ENCODE data around the gene LRRC73.

- TF ChIP-seq POLR2A (IDR thresholded peaks at IDR 0.05; ENCODE audit: low read depth, low read length) (no peak), POLR2AphosphoS5 (IDR thresholded peaks at IDR 0.05; ENCODE audit: low read depth, low read length) (no peak)
These were observed 7.5 kb downstream of the LRRC73 start for GRCh38 chr6:43502666-43503065.
